OCI-LY7 (cell line): Measurements from ENCODE around the gene RRBP1.

Experiments used
- EZH2phosphoT487 ChIP-seq: fragments of 200-600 bp; sonication (generic); IDR thresholded peaks from 2 replicates; pipeline ENCODE4 v1.6.1; 2018; ENCODE audit warnings: low read depth, borderline replicate concordance, mild to moderate bottlenecking, mixed run types, antibody characterized with exemption, low read length, moderate library complexity, mixed read lengths
- TF ChIP-seq, protein P1 (sequence below): fragments of 200-600 bp; sonication (generic); conservative IDR thresholded peaks from 2 replicates; pipeline ENCODE4 v1.5.1; 2014; ENCODE audit warnings: mild to moderate bottlenecking, antibody characterized with exemption, low read length, moderate library complexity, mixed read lengths

- TF ChIP-seq, protein P1, sequence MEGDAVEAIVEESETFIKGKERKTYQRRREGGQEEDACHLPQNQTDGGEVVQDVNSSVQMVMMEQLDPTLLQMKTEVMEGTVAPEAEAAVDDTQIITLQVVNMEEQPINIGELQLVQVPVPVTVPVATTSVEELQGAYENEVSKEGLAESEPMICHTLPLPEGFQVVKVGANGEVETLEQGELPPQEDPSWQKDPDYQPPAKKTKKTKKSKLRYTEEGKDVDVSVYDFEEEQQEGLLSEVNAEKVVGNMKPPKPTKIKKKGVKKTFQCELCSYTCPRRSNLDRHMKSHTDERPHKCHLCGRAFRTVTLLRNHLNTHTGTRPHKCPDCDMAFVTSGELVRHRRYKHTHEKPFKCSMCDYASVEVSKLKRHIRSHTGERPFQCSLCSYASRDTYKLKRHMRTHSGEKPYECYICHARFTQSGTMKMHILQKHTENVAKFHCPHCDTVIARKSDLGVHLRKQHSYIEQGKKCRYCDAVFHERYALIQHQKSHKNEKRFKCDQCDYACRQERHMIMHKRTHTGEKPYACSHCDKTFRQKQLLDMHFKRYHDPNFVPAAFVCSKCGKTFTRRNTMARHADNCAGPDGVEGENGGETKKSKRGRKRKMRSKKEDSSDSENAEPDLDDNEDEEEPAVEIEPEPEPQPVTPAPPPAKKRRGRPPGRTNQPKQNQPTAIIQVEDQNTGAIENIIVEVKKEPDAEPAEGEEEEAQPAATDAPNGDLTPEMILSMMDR, result no peak
- no peak for TF ChIP-seq EZH2phosphoT487
Measured at GRCh38 chr20:17633221-17633849, 48.7 kb downstream of the RRBP1 start.
